GM18498 (cell line): ENCODE results near the gene COX6A2.
A peak's percentile ranks its signal among the peaks of the same experiment; 100 is the strongest.
"Not testable (repeated sequence)": the region's sequence is repeated elsewhere in the genome, so short reads cannot be mapped to it uniquely, and the experiment has no call there.

ENCODE experiments used
- ATAC-seq: cut with Tn5 transposase; IDR thresholded peaks from one replicate; pipeline ENCODE4 v1.9.1; 2021; ENCODE audit warnings: mild to moderate bottlenecking, moderate library complexity; ENCODE audit not compliant: unreplicated experiment

COX6A2 gene

DNA sequence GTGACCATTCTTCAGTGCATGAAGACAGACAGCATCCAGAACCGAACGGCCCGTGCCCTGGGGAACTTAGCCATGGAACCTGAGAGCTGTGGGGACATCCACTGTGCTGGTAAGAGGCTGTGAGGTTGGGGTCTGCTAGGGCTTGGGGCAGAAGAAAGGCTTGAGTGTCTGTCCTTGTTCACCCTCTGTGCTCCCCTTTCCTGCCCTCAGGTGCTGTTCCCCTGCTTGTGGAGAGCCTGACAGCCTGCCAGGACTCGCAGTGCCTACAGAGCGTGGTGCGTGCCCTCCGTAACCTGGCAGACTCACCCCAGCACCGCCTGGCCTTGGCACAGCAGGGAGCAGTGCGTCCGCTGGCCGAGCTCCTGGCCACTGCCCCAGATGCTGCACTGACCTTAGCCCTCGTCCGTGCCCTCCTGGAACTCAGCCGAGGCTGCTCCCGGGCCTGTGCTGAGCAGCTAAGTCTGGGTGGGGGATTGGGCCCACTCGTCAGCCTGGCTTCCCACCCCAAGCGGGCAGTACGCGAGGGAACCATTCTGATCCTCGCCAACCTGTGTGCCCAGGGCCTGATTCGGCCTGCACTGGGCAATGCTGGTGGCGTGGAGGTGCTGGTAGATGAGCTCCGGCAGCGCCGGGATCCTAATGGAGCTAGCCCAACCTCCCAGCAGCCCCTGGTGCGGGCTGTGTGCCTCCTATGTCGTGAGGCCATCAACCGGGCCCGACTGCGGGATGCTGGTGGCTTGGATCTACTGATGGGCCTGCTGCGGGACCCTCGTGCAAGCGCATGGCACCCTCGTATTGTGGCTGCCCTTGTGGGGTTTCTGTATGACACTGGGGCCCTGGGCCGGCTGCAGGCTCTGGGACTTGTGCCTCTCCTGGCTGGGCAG, 34.0 kb upstream of the COX6A2 start:
- no peak for ATAC-seq

DNA sequence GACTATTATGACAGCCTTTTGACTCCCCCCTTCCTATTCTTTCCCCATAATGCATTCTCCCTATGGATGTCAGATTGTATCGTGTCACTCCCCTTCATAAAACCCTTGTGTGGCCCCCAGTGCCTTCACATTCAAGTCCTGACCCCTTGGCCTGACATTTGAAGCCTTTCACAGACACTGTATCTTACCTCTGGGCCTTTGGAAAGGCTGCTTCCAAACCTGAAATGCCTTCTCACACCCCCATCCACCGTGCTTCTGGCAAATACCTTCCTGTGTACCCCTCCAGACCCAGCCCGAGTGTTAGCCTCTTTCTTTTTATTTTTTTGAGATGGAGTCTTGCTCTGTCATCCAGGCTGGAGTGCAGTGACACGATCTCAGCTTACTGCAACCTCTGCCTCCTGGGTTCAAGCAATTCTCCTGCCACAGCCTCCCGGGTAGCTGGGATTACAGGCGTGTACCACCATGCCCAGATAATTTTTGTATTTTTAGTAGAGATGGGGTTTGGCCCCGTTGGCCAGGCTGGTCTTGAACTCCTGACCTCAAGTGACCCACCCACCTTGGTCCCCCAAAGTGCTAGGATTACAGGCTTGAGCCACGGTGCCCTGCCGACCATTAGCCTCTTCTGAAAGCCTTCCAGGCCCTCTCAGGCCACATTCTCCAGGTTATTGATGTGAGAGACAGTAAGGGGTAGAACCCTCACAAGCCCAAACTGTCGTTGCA, 33.2 kb upstream of the COX6A2 start:
- ATAC-seq = no peak

DNA sequence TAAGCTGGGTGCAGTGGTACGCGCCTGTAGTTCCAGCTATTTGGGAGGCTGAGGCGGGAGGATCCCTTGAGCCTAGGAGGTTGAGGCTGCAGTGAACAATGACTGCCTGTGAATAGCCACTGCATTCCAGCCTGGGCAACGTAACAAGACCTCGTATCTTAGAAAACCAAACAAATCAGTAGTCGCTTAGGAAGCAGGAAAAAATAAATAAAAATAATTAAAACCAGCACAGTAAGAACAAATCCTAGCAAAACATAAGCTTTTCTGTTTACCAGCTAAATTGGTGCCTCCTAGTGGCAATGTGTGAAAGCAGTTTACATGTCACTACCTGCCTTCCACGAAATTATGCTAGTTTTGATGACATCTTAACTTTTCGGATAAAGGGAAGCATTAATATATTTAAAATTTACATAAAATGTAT, 32.4 kb upstream of the COX6A2 start:
- no peak for ATAC-seq

DNA sequence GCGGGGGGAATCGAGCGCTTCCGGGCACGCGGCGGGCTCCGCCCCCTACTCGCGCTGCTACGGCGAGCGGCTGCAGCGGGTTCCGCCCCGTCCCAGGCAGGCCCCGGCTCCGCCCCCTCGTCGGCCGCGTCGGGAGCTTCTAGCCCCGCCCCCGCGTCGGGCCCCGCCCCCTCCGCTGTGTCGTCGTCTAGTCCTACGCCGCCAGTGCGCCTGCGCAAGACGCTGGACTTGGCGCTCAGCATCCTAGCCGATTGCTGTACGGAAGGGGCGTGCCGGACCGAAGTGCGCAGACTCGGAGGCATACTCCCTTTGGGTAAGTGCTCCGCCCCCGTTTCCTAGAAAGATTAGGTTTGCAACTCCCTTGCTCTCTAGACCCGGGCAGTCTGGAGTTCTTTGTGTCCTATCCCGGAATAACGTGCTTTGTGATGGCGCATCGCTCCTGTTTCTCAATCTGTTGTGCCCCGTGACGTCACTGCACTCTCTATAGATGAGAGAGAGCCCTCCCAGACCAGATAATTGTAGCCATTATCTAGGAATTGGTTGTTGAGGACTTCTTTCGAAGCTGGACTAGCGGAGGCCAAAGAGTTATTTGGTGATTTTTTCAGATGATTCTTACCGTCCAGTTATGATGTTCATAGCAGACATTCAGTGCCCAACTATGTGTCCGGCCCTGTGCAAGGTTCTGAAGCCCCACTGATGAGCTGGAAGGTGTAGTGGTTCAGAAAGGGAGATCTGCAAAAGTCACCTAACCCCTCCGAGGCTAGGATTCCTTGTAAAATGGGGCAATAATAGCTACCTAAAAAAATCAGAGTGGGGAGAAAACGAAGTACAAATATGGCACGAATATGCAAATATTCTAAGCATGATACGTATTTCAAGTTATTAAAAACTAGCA, 31.8 kb upstream of the COX6A2 start:
- peak; percentile 76 for ATAC-seq

DNA sequence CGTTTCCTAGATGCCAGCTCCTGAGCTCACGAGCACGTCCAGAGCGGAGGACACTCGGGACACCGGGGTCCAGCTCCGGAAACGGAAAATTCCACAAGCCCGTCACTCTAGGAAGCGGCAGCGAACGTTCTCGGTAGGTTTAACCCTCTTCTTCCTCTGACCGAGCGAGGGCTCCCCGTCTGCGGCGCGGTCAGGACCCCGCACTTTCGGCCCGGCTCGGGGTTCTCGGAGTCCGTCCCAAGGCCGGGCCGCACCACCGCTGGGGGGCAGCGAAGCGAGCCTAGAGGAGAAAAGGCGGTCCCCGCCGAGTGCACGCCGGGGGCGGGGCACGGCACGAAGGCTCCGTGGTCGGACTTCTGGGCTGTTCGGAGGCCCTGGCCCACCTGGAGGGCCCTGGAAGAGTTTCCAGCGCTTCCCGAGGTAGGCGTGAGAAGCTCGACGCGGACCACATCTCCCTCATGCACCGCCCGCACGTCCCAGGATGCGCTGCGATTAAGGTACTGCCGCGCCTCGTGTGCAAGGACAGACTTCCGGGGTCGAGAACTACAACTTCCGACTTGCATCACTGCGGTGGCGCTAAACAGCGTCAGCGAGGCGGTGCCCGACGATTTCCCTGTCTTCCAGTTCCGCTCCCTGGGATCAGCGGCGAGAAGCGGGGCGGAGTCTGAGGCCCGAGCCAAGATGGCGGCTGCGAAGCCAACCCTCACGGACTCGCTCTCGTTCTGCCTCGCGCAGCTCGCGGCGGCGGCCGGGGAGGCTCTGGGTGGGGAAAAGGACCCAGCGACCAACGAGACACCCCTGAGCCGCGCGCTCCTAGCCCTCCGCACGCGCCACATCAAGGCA, 30.9 kb upstream of the COX6A2 start, which contains the start of gene ARMC5:
TSS of gene ARMC5 (plus strand) at position 658 of the 843 bp plus-strand sequence. CDS start at position 682, 24 bp downstream.
- peak; percentile 75 for ATAC-seq

DNA sequence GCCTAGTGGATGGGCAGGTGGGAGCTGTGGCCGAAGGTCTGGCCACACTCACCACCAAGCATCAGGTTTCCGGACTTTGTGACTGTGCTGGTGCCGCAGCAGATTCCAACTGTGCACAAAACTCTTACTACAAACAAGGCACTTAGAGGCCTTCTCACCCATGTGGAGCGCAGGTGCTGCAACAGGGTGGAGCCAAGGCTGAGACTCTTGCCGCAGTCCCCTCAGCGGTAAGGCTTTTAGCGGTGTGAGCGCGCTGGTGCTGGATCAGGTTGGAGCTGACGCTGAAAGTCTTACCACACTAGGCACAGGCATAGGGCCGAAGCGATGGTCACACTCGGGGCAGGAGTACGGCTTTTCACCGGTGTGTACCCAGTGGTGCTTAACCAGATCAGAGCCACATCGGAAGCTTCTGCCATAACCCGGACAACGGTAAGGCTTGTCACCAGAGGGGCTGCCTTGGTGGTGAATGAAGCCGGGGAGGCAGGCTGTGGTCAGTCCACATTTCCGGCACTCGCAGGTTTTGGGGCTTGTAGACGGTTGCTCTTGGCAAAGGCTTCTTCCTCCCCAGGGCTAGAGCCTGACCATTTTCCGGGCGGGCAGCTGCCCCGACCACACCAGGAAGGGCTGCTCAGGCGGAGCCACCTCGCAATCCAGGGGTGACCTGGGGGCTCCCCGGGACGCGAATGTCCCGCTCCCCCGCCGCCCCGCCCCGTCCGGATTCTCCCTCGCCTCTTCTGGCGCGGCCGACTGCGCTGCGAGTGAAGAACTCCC, 30.1 kb upstream of the COX6A2 start:
- peak; percentile 9 for ATAC-seq

DNA sequence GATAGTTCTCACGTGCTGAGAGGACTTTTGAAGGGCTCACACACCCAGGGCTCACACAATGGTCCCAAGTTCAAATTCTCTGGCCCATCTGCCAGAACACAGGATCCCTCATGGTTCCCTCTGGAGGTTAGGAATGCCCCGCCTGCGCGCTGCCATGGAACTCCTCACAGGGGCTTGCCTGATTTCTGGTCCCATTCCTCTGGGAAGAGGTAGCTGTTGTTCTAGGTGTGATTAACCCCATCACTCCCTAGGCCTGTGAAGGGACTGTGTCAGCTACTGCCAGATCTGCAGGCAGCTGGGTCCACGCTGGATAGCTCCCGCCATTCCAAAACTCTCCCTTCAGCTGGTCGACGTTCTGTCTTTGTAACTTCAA, 28.8 kb upstream of the COX6A2 start:
- ATAC-seq = no peak

DNA sequence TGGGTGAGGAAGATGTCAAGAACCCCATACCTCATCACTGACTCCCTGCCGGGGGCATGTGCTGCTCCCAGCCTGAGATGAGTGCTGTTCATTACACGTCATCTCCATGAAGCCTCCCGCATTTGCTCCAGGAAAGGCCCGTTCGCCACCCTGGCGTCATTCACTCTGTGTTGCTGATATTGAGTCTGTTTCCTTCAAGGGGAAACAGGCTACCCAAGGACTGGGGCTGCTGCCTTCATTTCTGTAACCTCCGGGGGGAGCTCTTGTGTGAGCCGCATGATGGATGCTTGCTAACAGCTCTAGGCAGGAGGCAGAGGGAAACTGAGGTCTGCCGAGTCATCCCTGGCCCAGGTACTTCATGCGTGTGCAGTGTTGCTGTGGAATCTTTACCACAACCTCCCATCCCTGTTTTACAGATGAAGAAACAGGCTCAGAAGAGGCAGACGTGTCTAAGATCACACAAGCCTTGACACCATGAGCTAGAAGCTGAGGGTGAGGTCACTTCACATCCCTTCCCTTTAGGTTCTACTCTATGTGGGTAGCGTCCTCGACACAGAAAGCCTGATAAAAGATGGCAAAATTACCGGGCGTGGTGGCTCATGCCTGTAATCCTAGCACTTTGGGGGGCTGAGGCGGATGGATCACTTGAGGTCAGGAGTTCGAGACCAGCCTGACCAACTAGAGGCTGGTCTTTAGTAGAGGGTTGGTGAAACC, 27.6 kb upstream of the COX6A2 start:
- no peak for ATAC-seq

DNA sequence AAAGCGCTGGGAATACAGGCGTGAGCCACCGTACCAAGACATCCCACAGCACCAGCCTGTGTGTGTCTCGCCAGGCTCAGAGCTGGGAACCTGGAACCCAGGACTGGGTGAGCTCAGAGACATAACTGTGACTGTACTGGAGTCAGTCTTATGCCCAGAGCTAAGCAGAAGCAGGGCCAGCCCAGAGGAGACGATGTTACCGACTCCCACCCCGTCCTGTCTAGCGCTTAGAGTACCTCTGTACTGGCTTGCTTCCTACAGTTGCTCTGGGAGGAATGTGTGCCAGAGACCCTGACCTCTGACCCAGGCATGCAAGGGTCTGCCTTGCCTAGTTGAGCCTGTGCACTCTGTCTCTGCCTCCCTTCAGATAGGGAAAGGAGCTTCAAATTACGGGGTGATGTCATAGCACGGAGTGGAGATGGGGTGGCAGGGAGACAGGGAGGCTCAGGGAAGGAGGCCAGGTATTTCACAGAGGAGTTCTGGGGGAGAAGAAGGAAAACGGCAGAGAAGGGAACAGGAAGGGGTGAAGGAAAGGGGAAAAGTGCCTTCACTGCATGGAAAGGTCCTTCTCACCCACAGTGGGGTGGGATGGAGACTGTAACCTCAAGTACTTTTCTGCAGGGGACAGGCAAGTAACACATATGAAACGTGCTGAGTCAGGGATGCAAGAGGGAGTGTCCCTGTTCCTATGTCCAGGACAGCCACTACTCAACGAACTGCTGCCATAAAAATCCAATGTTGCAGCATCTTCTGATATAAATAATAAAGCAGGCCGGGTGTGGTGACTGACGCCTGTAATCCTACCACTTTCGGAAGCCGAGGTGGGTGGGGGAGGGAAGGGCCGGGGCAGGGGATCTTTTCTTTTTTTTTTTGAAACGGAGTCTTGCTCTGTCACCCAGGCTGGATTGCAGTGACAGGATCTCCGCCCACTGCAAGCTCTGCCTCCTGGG, 25.4 kb upstream of the COX6A2 start:
- ATAC-seq = no peak

DNA sequence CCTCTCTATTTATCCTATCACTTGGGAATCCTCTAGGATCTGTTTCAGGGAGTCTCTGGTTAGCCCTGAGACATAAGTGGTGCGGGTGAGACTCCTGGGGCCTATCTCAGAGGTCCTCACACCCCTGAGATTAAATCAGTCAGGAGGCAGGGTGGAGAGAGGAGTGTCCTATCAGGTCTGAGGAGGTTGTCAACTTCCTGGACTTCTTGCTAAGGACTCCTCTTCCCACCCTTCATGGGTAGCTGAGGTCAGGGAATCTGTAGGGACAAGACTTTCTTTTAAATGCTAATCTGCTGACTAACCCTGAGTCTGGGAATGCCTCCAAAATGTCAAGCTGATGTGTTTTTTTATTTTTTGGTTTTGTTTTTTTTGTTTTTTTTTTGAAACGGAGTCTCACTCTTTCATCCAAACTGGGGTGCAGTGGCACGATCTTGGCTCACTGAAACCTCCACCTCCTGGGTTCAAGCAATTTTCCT, 24.5 kb upstream of the COX6A2 start:
- no peak for ATAC-seq

DNA sequence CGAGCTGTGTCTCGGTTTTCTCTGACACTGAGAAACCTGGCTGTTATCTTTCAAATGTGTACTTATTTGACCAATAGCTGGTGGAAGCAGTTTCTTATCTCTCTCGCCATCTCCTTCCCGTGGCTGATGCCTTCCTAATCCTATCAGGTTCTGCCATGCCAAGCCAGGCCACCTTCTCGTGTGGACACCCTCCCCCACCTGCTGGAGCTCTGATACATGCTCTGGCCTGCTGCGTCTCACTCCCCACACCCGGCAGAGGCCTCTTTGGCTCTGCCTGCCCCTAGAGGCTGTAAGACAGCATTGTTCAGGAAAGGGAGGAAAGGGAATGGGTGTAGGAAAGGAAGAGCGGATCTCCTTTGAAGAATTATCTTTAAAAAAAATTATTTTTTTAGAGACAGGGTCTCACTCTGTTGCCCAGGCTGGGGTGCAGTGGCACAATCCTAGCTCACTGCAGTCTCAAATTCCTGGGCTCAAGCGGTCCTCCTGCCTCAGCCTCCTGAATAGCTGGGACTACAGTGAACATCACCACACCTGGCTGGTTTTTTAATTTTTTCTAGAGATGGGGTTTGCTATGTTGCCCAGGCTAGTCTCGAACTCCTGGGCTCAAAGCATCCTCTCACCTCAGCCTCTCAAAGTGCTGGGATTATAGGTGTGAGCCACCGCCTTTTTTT, 23.7 kb upstream of the COX6A2 start:
- ATAC-seq = no peak

DNA sequence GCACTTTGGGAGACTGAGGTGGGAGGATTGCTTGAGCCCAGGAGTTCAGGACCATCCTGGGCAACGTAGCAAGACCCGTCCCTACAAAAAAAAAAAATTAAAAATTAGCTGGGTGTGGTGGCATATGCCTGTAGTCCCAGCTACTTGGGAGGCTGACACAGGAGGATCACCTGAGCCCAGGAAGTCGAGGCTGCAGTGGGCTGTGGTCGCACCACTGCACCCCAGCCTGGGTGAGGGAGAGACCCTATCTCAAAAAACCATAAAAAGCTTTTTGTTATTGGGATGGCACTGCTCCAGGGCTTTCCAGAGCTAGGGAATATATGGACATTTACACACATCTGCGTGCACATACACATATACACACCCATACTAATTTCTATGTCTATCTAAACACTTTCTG, 23.0 kb upstream of the COX6A2 start:
- no peak for ATAC-seq

DNA sequence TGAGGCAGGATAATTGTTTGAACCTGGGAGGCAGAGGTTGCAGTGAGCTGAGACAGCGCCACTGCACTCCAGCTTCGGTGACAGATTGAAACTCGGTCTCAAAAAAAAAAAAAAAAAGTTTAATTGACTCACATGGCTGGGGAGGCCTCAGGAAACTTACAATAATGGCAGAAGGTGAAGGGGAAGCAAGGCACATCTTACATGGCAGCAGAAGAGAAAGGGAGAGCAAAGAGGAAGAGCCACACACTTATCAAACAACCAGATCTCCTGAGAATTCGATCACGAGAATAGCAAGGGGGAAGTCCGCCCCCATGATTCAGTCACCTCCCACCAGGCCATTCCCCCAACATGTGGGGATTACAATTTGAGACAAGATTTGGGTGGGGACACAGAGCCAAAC, 17.8 kb upstream of the COX6A2 start:
- ATAC-seq = not testable (repeated sequence)

DNA sequence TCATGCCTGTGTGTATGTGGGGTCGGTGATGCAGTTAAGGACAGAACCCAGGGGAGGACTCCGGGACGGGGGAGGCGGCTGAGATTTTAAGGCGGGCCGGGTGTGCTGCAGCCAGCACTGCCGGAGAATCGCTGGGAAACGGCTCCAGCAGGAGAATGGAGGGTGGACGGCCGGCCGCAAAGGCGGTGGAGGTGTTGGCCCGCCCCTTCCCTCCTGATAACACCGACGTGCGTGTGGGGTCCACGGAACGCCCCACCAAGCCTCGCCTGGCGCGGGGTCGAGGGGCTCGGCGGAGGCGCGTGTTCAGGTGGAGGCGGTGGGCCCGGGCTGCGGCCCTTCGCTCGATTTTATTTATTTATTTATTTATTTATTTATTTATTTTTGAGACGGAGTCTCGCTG, 13.8 kb upstream of the COX6A2 start:
- no peak for ATAC-seq

DNA sequence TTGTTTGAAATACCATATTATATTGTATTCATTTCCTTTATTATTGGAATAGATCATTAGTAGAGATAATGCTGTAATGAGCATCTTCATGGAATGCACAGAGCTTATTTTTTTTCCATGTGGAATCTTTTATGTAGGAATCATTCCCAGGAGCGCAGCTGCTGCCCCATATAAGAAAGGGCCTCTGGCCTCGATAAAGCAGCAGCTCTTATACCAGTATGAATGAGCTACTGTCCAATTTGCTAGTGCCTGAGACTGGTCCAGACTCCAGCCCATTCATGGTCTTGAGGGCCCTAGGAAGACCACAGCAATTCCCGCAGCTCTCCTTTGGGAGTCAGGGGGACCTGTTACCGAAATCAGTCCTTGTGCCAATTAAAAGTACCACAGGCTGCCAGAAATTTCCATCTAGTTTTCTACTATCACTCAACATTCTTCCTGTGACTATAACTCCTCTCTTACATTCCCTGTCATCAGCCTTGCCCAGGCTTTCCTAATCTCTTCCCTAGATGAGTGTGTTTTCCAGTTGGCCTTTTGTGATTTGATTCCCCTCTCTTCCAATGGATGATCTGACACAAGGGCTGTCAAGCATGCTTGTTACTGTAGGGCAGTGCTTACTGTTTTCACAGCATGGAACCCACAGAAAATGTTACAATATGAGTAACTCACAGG, 12.5 kb upstream of the COX6A2 start:
- ATAC-seq = no peak

DNA sequence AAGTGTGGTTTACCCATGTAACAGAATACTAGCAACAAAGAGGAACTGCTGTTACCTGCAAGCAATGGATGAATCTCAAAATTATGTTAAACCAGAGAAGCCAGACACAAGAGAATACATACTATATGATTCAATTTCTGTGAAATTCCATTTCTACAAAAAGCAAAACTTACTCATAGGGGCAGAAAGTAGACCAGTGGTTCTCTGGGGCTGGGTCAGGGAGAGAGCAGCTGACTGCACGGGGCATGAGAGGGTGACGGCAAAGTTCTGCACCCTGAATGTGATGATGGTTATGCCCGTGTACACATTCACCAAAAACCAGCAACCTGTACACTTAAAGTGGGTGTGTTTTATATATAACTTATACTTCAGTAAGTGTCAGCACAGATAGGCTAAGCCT, 11.4 kb upstream of the COX6A2 start:
- ATAC-seq = no peak

DNA sequence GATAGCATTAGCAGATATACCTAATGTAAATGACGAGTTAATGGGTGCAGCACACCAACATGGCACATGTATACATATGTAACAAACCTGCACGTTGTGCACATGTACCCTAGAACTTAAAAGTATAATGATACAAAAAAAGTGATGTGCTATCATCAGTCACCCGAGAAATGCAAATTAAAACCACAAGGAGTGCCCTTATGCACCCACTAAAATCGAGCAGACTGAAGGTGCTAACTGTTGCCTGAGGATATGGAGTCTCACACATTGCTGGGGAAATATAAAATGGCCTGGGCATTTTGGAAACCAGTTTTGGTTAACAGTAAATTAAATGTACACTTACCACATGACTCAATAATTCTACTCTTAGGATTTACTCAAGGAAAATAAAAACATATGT, 10.9 kb upstream of the COX6A2 start:
- peak; percentile 54 for ATAC-seq
